ENCODE results near the gene TMPRSS7. TPM values are rescaled to one million over a fixed set of nuclear protein-coding genes. Genes with fewer than 3 reads are reported as not detected.

Gene TMPRSS7
- total and polyA plus RNA-seq, 3 experiments from 2014 or later = not detected

DNA sequence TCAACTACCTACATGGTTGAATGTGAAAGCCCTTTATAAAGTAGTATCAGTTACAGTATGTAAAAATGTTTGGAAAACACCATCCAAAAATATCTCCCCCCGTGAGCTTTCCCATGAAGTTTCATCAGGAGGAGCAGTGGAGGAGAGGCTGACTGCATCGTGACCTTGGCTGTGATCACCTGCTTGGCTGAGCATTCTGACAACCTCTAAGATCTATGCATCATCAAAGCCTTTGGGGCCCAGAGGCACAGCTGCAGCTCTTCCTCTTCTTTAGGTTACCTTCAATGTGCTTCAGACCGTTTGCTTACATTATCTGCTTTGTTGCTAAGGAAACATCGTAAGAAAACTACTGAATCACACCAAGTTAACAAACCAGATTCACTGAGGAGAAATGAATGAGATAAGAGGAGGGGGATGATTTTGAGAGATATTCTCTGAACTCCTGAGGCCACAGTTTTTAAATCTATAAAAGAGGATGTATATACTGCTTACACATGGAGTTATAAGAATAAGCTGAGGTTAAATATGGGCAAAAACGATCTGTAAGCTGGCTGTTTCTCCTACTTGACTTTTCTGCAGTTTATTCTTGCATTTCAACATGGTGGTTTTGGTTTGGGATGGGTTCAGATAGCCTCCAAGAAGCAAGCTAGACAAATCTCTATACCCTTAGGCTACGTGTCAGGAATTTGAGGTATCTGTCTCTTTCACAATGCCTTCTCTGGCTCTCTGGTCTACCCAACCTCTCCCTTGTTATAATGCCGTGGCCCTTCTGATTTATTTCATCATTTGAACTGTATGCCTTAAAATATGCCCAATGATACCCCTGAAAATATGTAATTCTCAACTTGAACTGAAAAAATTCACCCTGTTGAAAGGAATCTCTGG is 94.5 kb downstream of the TMPRSS7 start:
- Histone ChIP-seq H3K36me3 (ENCODE audit: insufficient read depth, low read length) (no peaks in the 10 kb centered on the region), H3K4me1 (ENCODE audit: insufficient read depth, low read length) (peaks cover 74% of the 10 kb centered on the region)
- POLR2A ChIA-PET = no interaction called here

DNA sequence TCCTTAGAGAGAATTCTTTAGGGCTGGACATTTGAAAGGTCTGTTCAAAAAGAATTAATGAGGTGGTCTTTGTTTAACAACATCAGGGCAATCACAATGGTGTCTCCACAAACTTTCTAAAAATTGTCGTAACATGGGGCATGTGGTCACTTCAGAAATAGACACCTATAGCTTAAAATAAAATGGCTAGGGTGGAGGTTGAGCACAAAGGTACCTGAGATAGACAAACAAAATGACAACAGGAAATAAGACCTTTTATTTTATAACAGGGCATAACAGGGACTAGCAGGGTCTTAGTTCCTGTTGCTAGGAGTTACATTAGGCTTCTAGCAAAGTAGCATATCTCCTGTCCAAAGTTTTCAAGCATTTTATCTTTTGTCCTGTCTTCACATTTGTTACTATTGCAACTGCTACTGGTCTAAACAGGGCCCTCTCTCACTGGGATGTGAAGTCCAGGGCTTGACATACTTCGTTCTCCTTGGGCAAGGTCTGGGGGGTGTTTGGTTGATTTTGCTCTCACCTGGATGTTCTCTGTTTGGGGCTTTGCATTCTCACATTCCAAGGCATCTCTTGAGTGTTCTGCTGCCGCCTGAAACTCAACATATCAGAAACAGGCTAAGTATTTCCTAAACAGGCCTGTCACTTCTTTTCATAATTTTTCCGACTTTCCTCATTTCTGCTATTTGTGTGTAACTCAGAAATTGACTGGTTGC is 95.5 kb downstream of the TMPRSS7 start:
- CTCF ChIA-PET = no interaction called here
- H3K9me3 Mint-ChIP-seq = no peaks in the 10 kb centered on the region
- H3K27me3 Mint-ChIP-seq = peaks cover 0 to 1% of the 10 kb centered on the region in 2 donors
- H3K4me1 ChIP-seq (ENCODE audit: insufficient read depth, low read length) = peaks cover 81% of the 10 kb centered on the region
- H3K36me3 ChIP-seq (ENCODE audit: insufficient read depth, low read length) = no peaks in the 10 kb centered on the region
- peaks cover 0 to 11% (median 4%) of the 10 kb centered on the region in 3 donors for H3K36me3 Mint-ChIP-seq
- no peak overlapping the region for H3K27ac ChIP-seq (ENCODE audit: low read depth, low read length)
- peak overlapping the region in 6 of 7 donors; percentile 7 to 58 (median 28) for H3K4me3 Mint-ChIP-seq
- peak overlapping the region in 7 of 8 donors; percentile 65 to 93 (median 87) for H3K27ac Mint-ChIP-seq
- peaks cover 71 to 95% (median 92%) of the 10 kb centered on the region in 3 donors for H3K4me1 Mint-ChIP-seq
- H3K4me3 ChIP-seq (ENCODE audit: low read length) = no peak overlapping the region
- H3K27me3 ChIP-seq (ENCODE audit: insufficient read depth, low read length, poor library complexity, severe bottlenecking) = no peaks in the 10 kb centered on the region
- no peaks in the 10 kb centered on the region for H3K9me3 ChIP-seq (ENCODE audit: low read length)
- DNase-seq = no peak
- POLR2A ChIA-PET = no interaction called here

More for the DNA sequence above, 94.5 kb downstream of the TMPRSS7 start:
- CTCF ChIA-PET = interaction anchor here (1.2 kb wide), 1 partner anchor 17 kb away, joined by 6 read pairs; no protein-coding TSS in a partner anchor
- Histone ChIP-seq H3K27me3 (ENCODE audit: insufficient read depth, low read length, poor library complexity, severe bottlenecking) (no peaks in the 10 kb centered on the region), H3K9me3 (ENCODE audit: low read length) (no peaks in the 10 kb centered on the region), H3K4me3 (ENCODE audit: low read length) (no peak overlapping the region), H3K27ac (ENCODE audit: low read depth, low read length) (peak overlapping the region; percentile 58)
- peak overlapping the region; percentile 1 to 34 (median 11) for H3K4me3 Mint-ChIP-seq
- H3K4me1 Mint-ChIP-seq = peaks cover 65 to 88% (median 87%) of the 10 kb centered on the region in 3 donors
- H3K27me3 Mint-ChIP-seq = peaks cover 0 to 1% of the 10 kb centered on the region in 2 donors
- peak in 4 of 5 donors; percentile 5 to 79 (median 68) for DNase-seq
- peak overlapping the region; percentile 72 to 93 (median 86) for H3K27ac Mint-ChIP-seq
- H3K36me3 Mint-ChIP-seq = peaks cover 0 to 17% (median 7%) of the 10 kb centered on the region in 3 donors
- H3K9me3 Mint-ChIP-seq = no peaks in the 10 kb centered on the region

DNA sequence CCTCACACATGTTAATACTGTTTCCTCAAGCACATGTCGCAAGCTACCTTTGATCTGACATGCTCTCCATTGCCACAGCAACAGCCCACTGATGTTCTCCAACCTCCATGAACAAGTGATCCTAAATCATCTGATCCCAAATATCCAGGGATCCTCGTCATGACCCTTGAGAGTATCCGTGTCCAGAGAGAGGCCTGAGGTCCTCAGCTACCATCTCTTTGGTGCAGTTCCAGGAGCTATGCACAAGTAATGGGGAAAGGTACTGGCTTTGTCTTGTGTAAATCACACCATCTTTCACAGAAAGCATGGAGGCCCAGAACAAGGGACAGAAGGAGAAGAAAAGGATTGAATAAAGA is 96.1 kb downstream of the TMPRSS7 start:
- ChIA-PET POLR2A (no interaction called here), CTCF (interaction anchor here (1.2 kb wide), 1 partner anchor 9 kb away, joined by 3 read pairs; no protein-coding TSS in a partner anchor)
- Mint-ChIP-seq H3K36me3 (peaks cover 0 to 6% (median 3%) of the 10 kb centered on the region in 3 donors), H3K4me1 (peaks cover 74 to 95% (median 93%) of the 10 kb centered on the region in 3 donors), H3K4me3 (peak overlapping the region in 5 of 7 donors; percentile 7 to 58 (median 33)), H3K27ac (peak overlapping the region in 7 of 8 donors; percentile 65 to 93 (median 87)), H3K9me3 (no peaks in the 10 kb centered on the region), H3K27me3 (peaks cover 0 to 1% of the 10 kb centered on the region in 2 donors)
- no peaks in the 10 kb centered on the region for H3K36me3 ChIP-seq (ENCODE audit: insufficient read depth, low read length)
- H3K27ac ChIP-seq (ENCODE audit: low read depth, low read length) = no peak overlapping the region
- DNase-seq = no peak
- H3K9me3 ChIP-seq (ENCODE audit: low read length) = no peaks in the 10 kb centered on the region
- H3K4me3 ChIP-seq (ENCODE audit: low read length) = no peak overlapping the region
- peaks cover 83% of the 10 kb centered on the region for H3K4me1 ChIP-seq (ENCODE audit: insufficient read depth, low read length)
- no peaks in the 10 kb centered on the region for H3K27me3 ChIP-seq (ENCODE audit: insufficient read depth, low read length, poor library complexity, severe bottlenecking)

Other genes with a start within 250 kb of the TMPRSS7 start
- gene PHLDB2, start 175.5 kb upstream of the TMPRSS7 start, total RNA-seq = 1 to 10 TPM; 1.9 to 2.2 TPM
- gene PHLDB2, start 175.5 kb upstream of the TMPRSS7 start, polyA plus RNA-seq = 8.1 TPM
- 10 to 100 TPM; 43.1 to 44.1 TPM for gene ABHD10, start 55.7 kb upstream of the TMPRSS7 start, total RNA-seq
- gene ABHD10, start 55.7 kb upstream of the TMPRSS7 start, polyA plus RNA-seq = 30.6 TPM
- gene TAGLN3, start 35.8 kb upstream of the TMPRSS7 start, total RNA-seq = not detected
- gene TAGLN3, start 35.8 kb upstream of the TMPRSS7 start, polyA plus RNA-seq = not detected
- gene C3orf52, start 51.7 kb downstream of the TMPRSS7 start, total RNA-seq = 1 to 10 TPM; 2.8 to 3.4 TPM
- 0.12 TPM for gene C3orf52, start 51.7 kb downstream of the TMPRSS7 start, polyA plus RNA-seq
- 1 to 10 TPM; 4.1 to 4.8 TPM for gene GCSAM, start 98.5 kb downstream of the TMPRSS7 start, total RNA-seq
- 17.8 TPM for gene GCSAM, start 98.5 kb downstream of the TMPRSS7 start, polyA plus RNA-seq